ENCODE data around the gene PCDHGA10. TPM values are rescaled to one million over a fixed set of nuclear protein-coding genes. Genes with fewer than 3 reads are reported as not detected.
"Not testable (repeated sequence)": the region's sequence is repeated elsewhere in the genome, so short reads cannot be mapped to it uniquely, and the experiment has no call there.

Gene PCDHGA10
- total RNA-seq, 2 experiments from 2014 or later = 0.07 to 0.10 TPM

- Mint-ChIP-seq H3K27me3 (peaks cover 51% of the 10 kb centered on the region), H3K9me3 (peaks cover 23% of the 10 kb centered on the region), H3K27ac (no peak overlapping the region), H3K36me3 (peaks cover 20% of the 10 kb centered on the region), H3K4me3 (no peak overlapping the region), H3K4me1 (ENCODE audit: low read depth) (peaks cover 4% of the 10 kb centered on the region)
- CTCF ChIA-PET = interaction anchor here (0.6 to 4.7 kb wide), 12 partner anchors 10 to 1302 kb away, joined by 3 to 32 read pairs (median 5); partner anchors contain the start of genes PCDHGA10, PCDHGA11 and TAF7
- DNase-seq = no peak
- intact Hi-C loops (cut with micrococcal nuclease) = no loop called here
- POLR2A ChIA-PET = no interaction called here
These were observed 18.5 kb downstream of the PCDHGA10 start for GRCh38 chr5:141431286-141431685.

GRCh38 chr5:141432308-141432707 is 19.5 kb downstream of the PCDHGA10 start:
- H3K27me3 Mint-ChIP-seq = peaks cover 44% of the 10 kb centered on the region
- H3K4me3 Mint-ChIP-seq; DNase-seq; H3K27ac Mint-ChIP-seq; POLR2A ChIA-PET; intact Hi-C loops (cut with micrococcal nuclease); H3K4me1 Mint-ChIP-seq (ENCODE audit: low read depth): not testable (repeated sequence)
- CTCF ChIA-PET = interaction anchor here (1.1 to 4.7 kb wide), 2 partner anchors 11 to 18 kb away, joined by 3 to 32 read pairs; partner anchors contain the start of gene PCDHGA10
- peaks cover 17% of the 10 kb centered on the region for H3K36me3 Mint-ChIP-seq
- peaks cover 23% of the 10 kb centered on the region for H3K9me3 Mint-ChIP-seq

GRCh38 chr5:141432726-141433125 is 19.9 kb downstream of the PCDHGA10 start:
- Mint-ChIP-seq H3K27me3 (peaks cover 44% of the 10 kb centered on the region), H3K9me3 (peaks cover 23% of the 10 kb centered on the region), H3K36me3 (peaks cover 17% of the 10 kb centered on the region)
- H3K27ac Mint-ChIP-seq; CTCF ChIA-PET; H3K4me1 Mint-ChIP-seq (ENCODE audit: low read depth); H3K4me3 Mint-ChIP-seq; DNase-seq; POLR2A ChIA-PET; intact Hi-C loops (cut with micrococcal nuclease): not testable (repeated sequence)

- peaks cover 19% of the 10 kb centered on the region for H3K9me3 Mint-ChIP-seq
- no peak overlapping the region for H3K4me3 Mint-ChIP-seq
- POLR2A ChIA-PET = no interaction called here
- peaks cover 4% of the 10 kb centered on the region for H3K4me1 Mint-ChIP-seq (ENCODE audit: low read depth)
- intact Hi-C loops (cut with micrococcal nuclease) = no loop called here
- CTCF ChIA-PET = no interaction called here
- H3K27ac Mint-ChIP-seq = no peak overlapping the region
- peaks cover 13% of the 10 kb centered on the region for H3K36me3 Mint-ChIP-seq
- no peak for DNase-seq
- H3K27me3 Mint-ChIP-seq = peaks cover 40% of the 10 kb centered on the region
These were observed 21.2 kb downstream of the PCDHGA10 start for GRCh38 chr5:141434006-141434405.

- Mint-ChIP-seq H3K4me3 (no peak overlapping the region), H3K9me3 (peaks cover 7% of the 10 kb centered on the region), H3K36me3 (peaks cover 2% of the 10 kb centered on the region), H3K27ac (no peak overlapping the region), H3K4me1 (ENCODE audit: low read depth) (no peaks in the 10 kb centered on the region), H3K27me3 (peaks cover 21% of the 10 kb centered on the region)
- ChIA-PET CTCF (no interaction called here), POLR2A (no interaction called here)
- intact Hi-C loops (cut with micrococcal nuclease) = no loop called here
- DNase-seq = no peak
These were observed 24.4 kb downstream of the PCDHGA10 start for GRCh38 chr5:141437221-141437620.

- H3K27me3 Mint-ChIP-seq = peaks cover 10% of the 10 kb centered on the region
These were observed 26.8 kb downstream of the PCDHGA10 start for GRCh38 chr5:141439411-141440141.

GRCh38 chr5:141440341-141440740 is 27.6 kb downstream of the PCDHGA10 start:
- no peaks in the 10 kb centered on the region for H3K4me1 Mint-ChIP-seq (ENCODE audit: low read depth)
- no peaks in the 10 kb centered on the region for H3K9me3 Mint-ChIP-seq
- intact Hi-C loops (cut with micrococcal nuclease) = no loop called here
- CTCF ChIA-PET = no interaction called here
- no peak overlapping the region for H3K27ac Mint-ChIP-seq
- H3K36me3 Mint-ChIP-seq = no peaks in the 10 kb centered on the region
- DNase-seq = no peak
- peaks cover 10% of the 10 kb centered on the region for H3K27me3 Mint-ChIP-seq
- POLR2A ChIA-PET = no interaction called here
- no peak overlapping the region for H3K4me3 Mint-ChIP-seq

More at GRCh38 chr5:141439411-141440141, 26.8 kb downstream of the PCDHGA10 start:
- DNase-seq = no peak
- Mint-ChIP-seq H3K4me3 (no peak overlapping the region), H3K27ac (no peak overlapping the region), H3K9me3 (no peaks in the 10 kb centered on the region), H3K4me1 (ENCODE audit: low read depth) (no peaks in the 10 kb centered on the region), H3K36me3 (no peaks in the 10 kb centered on the region)
- intact Hi-C loops (cut with micrococcal nuclease) = no loop called here
- CTCF ChIA-PET = interaction anchor here (0.6 to 1.1 kb wide), 2 partner anchors 73 to 85 kb away, joined by 3 to 4 read pairs; no protein-coding TSS in a partner anchor
- POLR2A ChIA-PET = no interaction called here

GRCh38 chr5:141441571-141442170 is 28.9 kb downstream of the PCDHGA10 start:
- intact Hi-C loops (cut with micrococcal nuclease) = no loop called here

GRCh38 chr5:141465351-141465750 is 52.6 kb downstream of the PCDHGA10 start:
- intact Hi-C loops (cut with micrococcal nuclease) = no loop called here
- H3K9me3 Mint-ChIP-seq = no peaks in the 10 kb centered on the region
- DNase-seq = no peak
- no peak overlapping the region for H3K4me3 Mint-ChIP-seq
- H3K36me3 Mint-ChIP-seq = no peaks in the 10 kb centered on the region
- no peak overlapping the region for H3K27ac Mint-ChIP-seq
- no peaks in the 10 kb centered on the region for H3K4me1 Mint-ChIP-seq (ENCODE audit: low read depth)
- POLR2A ChIA-PET = no interaction called here
- CTCF ChIA-PET = no interaction called here
- H3K27me3 Mint-ChIP-seq = peaks cover 15% of the 10 kb centered on the region

More at GRCh38 chr5:141441571-141442170, 28.9 kb downstream of the PCDHGA10 start:
- Mint-ChIP-seq H3K4me3 (no peak overlapping the region), H3K27me3 (peaks cover 13% of the 10 kb centered on the region), H3K4me1 (ENCODE audit: low read depth) (no peaks in the 10 kb centered on the region), H3K27ac (no peak overlapping the region), H3K36me3 (no peaks in the 10 kb centered on the region), H3K9me3 (no peaks in the 10 kb centered on the region)
- POLR2A ChIA-PET = no interaction called here
- DNase-seq = no peak
- CTCF ChIA-PET = interaction anchor here (0.6 kb wide), 1 partner anchor 83 kb away, joined by 3 read pairs; no protein-coding TSS in a partner anchor

Other genes with a start within 250 kb of the PCDHGA10 start
- not detected for gene PCDHB7, start 240.3 kb upstream of the PCDHGA10 start, total RNA-seq
- gene PCDHB8, start 235.2 kb upstream of the PCDHGA10 start, total RNA-seq = not detected
- not detected for gene PCDHB16, start 230.6 kb upstream of the PCDHGA10 start, total RNA-seq
- not detected for gene PCDHB9, start 225.8 kb upstream of the PCDHGA10 start, total RNA-seq
- not detected for gene PCDHB10, start 220.6 kb upstream of the PCDHGA10 start, total RNA-seq
- not detected for gene PCDHB11, start 213.4 kb upstream of the PCDHGA10 start, total RNA-seq
- not detected for gene PCDHB12, start 204.3 kb upstream of the PCDHGA10 start, total RNA-seq
- not detected for gene PCDHB13, start 199.1 kb upstream of the PCDHGA10 start, total RNA-seq
- not detected for gene PCDHB14, start 189.6 kb upstream of the PCDHGA10 start, total RNA-seq
- not detected for gene PCDHB15, start 167.6 kb upstream of the PCDHGA10 start, total RNA-seq
- under 1 TPM; 0.19 to 0.31 TPM for gene SLC25A2, start 108.9 kb upstream of the PCDHGA10 start, total RNA-seq
- 10 to 100 TPM; 54.6 to 55.5 TPM for gene TAF7, start 92.2 kb upstream of the PCDHGA10 start, total RNA-seq
- gene PCDHGA1, start 82.5 kb upstream of the PCDHGA10 start, total RNA-seq = not detected
- gene PCDHGA2, start 74.2 kb upstream of the PCDHGA10 start, total RNA-seq = not detected
- gene PCDHGA3, start 69.2 kb upstream of the PCDHGA10 start, total RNA-seq = not detected
- gene PCDHGB1, start 62.9 kb upstream of the PCDHGA10 start, total RNA-seq = not detected
- gene PCDHGA4, start 58.0 kb upstream of the PCDHGA10 start, total RNA-seq = under 1 TPM; 0.07 to 0.12 TPM
- under 1 TPM; 0.10 to 0.19 TPM for gene PCDHGB2, start 53.0 kb upstream of the PCDHGA10 start, total RNA-seq
- gene PCDHGA5, start 48.8 kb upstream of the PCDHGA10 start, total RNA-seq = not detected
- under 1 TPM in 1 of 2 experiments, not detected in 1; 0.10 TPM for gene PCDHGB3, start 42.7 kb upstream of the PCDHGA10 start, total RNA-seq
- gene PCDHGA6, start 39.1 kb upstream of the PCDHGA10 start, total RNA-seq = under 1 TPM; 0.05 to 0.10 TPM
- under 1 TPM in 1 of 2 experiments, not detected in 1; 0.07 TPM for gene PCDHGA7, start 30.2 kb upstream of the PCDHGA10 start, total RNA-seq
- gene PCDHGB4, start 25.3 kb upstream of the PCDHGA10 start, total RNA-seq = under 1 TPM in 1 of 2 experiments, not detected in 1; 0.07 TPM
- not detected for gene PCDHGA8, start 20.4 kb upstream of the PCDHGA10 start, total RNA-seq
- under 1 TPM; 0.12 to 0.15 TPM for gene PCDHGB5, start 15.0 kb upstream of the PCDHGA10 start, total RNA-seq
- gene PCDHGA9, start 10.2 kb upstream of the PCDHGA10 start, total RNA-seq = under 1 TPM in 1 of 2 experiments, not detected in 1; 0.10 TPM
- gene PCDHGB6, start 5.0 kb upstream of the PCDHGA10 start, total RNA-seq = under 1 TPM in 1 of 2 experiments, not detected in 1; 0.07 TPM
- gene PCDHGB7, start 4.7 kb downstream of the PCDHGA10 start, total RNA-seq = under 1 TPM in 1 of 2 experiments, not detected in 1; 0.07 TPM
- under 1 TPM in 1 of 2 experiments, not detected in 1; 0.05 TPM for gene PCDHGA11, start 8.1 kb downstream of the PCDHGA10 start, total RNA-seq
- under 1 TPM in 1 of 2 experiments, not detected in 1; 0.07 TPM for gene PCDHGA12, start 17.5 kb downstream of the PCDHGA10 start, total RNA-seq
- gene PCDHGC3, start 63.0 kb downstream of the PCDHGA10 start, total RNA-seq = not detected
- not detected for gene PCDHGC4, start 72.0 kb downstream of the PCDHGA10 start, total RNA-seq
- not detected for gene PCDHGC5, start 76.1 kb downstream of the PCDHGA10 start, total RNA-seq
- gene DIAPH1, start 206.0 kb downstream of the PCDHGA10 start, total RNA-seq = 100 to 1,000 TPM; 225 to 227 TPM
- 10 to 100 TPM; 65.2 to 71.5 TPM for gene HDAC3, start 223.9 kb downstream of the PCDHGA10 start, total RNA-seq
- 10 to 100 TPM; 17.8 to 17.9 TPM for gene RELL2, start 224.0 kb downstream of the PCDHGA10 start, total RNA-seq
- gene FCHSD1, start 238.4 kb downstream of the PCDHGA10 start, total RNA-seq = 10 to 100 TPM; 40.1 to 46.0 TPM